ENCODE data around the gene UGT2B17.

UGT2B17 gene

GRCh38 chr4:68489338-68489737, 86.8 kb downstream of the UGT2B17 start:
- H3K27me3 ChIP-seq (ENCODE audit: control insufficient read depth, insufficient read depth, low read length), result no peaks in the 10 kb centered on the region
- H3K9me3 ChIP-seq (ENCODE audit: control insufficient read depth, low read length), result no peaks in the 10 kb centered on the region
- no peak overlapping the region for H2AFZ ChIP-seq
- no peaks in the 10 kb centered on the region for H3K36me3 ChIP-seq (ENCODE audit: control insufficient read depth, insufficient read depth, low read length)
- no peaks in the 10 kb centered on the region for H3K4me1 ChIP-seq
- H3K4me2 ChIP-seq (ENCODE audit: low read length), result no peak overlapping the region
- no peak overlapping the region for H3K4me3 ChIP-seq (ENCODE audit: low read depth, low read length)
- H3K9ac ChIP-seq, result no peak overlapping the region
- TF ChIP-seq CTCF (IDR thresholded peaks at IDR 0.05), result no peak
- H3K79me2 ChIP-seq, result no peaks in the 10 kb centered on the region
- no peak overlapping the region for H3K27ac ChIP-seq

Data from parathyroid adenoma (tissue), 2 donors.